ENCODE results near the gene YIF1B.

Gene YIF1B

GRCh38 chr19:38276942-38277517, 38.7 kb downstream of the YIF1B start:
- no peak overlapping the region for H3K9ac ChIP-seq
- peak overlapping the region; percentile 41 for H3K4me3 ChIP-seq (ENCODE audit: low read depth, low read length)
- H2AFZ ChIP-seq = no peak overlapping the region
- peaks cover 46% of the 10 kb centered on the region for H3K4me1 ChIP-seq
- no peaks in the 10 kb centered on the region for H3K9me3 ChIP-seq (ENCODE audit: control insufficient read depth, low read length)
- peak overlapping the region; percentile 82 for H3K27ac ChIP-seq
- H3K36me3 ChIP-seq (ENCODE audit: control insufficient read depth, insufficient read depth, low read length) = no peaks in the 10 kb centered on the region
- peak overlapping the region; percentile 60 for H3K4me2 ChIP-seq (ENCODE audit: low read length)
- TF ChIP-seq, protein P1, sequence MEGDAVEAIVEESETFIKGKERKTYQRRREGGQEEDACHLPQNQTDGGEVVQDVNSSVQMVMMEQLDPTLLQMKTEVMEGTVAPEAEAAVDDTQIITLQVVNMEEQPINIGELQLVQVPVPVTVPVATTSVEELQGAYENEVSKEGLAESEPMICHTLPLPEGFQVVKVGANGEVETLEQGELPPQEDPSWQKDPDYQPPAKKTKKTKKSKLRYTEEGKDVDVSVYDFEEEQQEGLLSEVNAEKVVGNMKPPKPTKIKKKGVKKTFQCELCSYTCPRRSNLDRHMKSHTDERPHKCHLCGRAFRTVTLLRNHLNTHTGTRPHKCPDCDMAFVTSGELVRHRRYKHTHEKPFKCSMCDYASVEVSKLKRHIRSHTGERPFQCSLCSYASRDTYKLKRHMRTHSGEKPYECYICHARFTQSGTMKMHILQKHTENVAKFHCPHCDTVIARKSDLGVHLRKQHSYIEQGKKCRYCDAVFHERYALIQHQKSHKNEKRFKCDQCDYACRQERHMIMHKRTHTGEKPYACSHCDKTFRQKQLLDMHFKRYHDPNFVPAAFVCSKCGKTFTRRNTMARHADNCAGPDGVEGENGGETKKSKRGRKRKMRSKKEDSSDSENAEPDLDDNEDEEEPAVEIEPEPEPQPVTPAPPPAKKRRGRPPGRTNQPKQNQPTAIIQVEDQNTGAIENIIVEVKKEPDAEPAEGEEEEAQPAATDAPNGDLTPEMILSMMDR (IDR thresholded peaks at IDR 0.05) = no peak
- H3K79me2 ChIP-seq = peaks cover 26% of the 10 kb centered on the region
- H3K27me3 ChIP-seq (ENCODE audit: control insufficient read depth, insufficient read depth, low read length) = no peaks in the 10 kb centered on the region

DNA sequence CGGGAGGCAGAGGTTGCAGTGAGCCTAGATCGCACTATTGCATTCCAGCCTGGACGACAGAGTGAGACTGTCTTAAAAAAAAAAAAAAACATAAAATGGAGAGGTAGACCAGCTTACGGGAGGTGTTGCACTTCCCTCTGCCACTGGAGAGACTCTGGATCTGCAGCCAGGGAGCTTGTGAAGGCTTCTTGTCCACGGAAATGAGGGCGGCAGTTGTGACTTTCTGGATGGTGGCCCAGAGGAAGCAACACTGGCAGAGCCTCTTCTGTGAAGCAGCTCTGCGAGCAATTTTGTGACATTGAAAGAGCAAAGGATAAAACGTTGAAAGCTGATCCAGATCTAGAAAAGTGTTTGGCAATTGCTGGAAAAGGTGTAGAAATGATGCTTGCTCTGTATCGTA, 41.0 kb downstream of the YIF1B start:
- H3K9ac ChIP-seq = no peak overlapping the region
- H2AFZ ChIP-seq = no peak overlapping the region
- H3K27ac ChIP-seq = peak overlapping the region; percentile 2
- H3K9me3 ChIP-seq (ENCODE audit: control insufficient read depth, low read length) = no peaks in the 10 kb centered on the region
- peak overlapping the region; percentile 36 for H3K4me2 ChIP-seq (ENCODE audit: low read length)
- no peaks in the 10 kb centered on the region for H3K36me3 ChIP-seq (ENCODE audit: control insufficient read depth, insufficient read depth, low read length)
- H3K79me2 ChIP-seq = peaks cover 37% of the 10 kb centered on the region
- H3K27me3 ChIP-seq (ENCODE audit: control insufficient read depth, insufficient read depth, low read length) = no peaks in the 10 kb centered on the region
- TF ChIP-seq, protein P1 (IDR thresholded peaks at IDR 0.05) = no peak
- peaks cover 46% of the 10 kb centered on the region for H3K4me1 ChIP-seq
- H3K4me3 ChIP-seq (ENCODE audit: low read depth, low read length) = no peak overlapping the region

DNA sequence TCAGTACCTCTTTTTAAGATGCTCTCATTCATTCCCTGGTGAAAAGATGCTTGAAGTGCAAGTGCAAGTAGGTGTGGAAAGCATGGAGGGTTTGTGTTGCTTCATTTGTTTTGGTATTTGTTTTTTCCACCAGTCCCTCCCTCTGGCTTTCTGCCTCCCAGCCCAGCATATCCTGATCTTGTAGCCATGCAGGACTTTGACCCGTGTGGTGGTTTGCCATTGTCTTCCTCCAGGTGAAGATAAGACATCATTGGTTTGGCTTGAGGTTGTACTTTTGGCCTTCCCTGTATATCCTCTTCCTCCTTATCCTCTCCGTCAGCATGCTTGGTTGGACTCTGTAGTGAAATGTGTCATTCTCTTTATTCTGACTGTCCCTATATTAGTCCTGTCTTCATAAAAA, 42.2 kb downstream of the YIF1B start:
- Histone ChIP-seq H3K4me2 (ENCODE audit: low read length) (peak overlapping the region; percentile 31), H3K79me2 (peaks cover 50% of the 10 kb centered on the region), H3K9me3 (ENCODE audit: control insufficient read depth, low read length) (no peaks in the 10 kb centered on the region), H3K4me3 (ENCODE audit: low read depth, low read length) (no peak overlapping the region), H3K27me3 (ENCODE audit: control insufficient read depth, insufficient read depth, low read length) (no peaks in the 10 kb centered on the region), H3K4me1 (peaks cover 41% of the 10 kb centered on the region), H2AFZ (no peak overlapping the region), H3K9ac (no peak overlapping the region), H3K36me3 (ENCODE audit: control insufficient read depth, insufficient read depth, low read length) (no peaks in the 10 kb centered on the region), H3K27ac (no peak overlapping the region)
- TF ChIP-seq, protein P1 (IDR thresholded peaks at IDR 0.05) = no peak

DNA sequence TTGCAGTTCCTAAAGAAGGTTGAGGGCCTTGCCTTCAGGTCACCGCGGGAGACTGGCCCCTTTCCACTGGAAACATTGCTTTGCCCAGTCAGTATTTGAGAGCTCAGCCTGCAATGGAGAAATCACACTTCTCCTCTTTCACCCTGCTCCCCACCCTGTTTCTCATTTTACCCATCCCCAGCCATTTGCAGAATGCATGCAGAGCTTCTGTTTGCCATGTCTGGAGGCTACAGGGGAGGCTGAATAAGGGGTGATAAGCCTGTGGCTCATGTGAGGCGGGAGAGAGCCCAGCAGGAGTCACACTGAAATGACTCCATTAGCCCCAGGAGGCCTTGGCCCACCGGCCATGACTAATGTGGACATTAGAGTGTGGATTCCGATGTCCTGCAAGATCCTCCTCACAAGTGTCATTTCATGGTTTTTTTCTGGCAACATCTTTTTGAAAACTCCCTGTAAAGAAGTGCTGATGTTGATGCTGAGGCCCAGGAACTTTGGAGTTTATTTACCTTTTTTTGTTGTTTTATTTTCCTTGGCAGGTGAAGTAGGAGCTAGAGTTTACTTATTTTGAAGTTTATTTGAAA, 45.1 kb downstream of the YIF1B start:
- Histone ChIP-seq H3K27ac (no peak overlapping the region), H3K9me3 (ENCODE audit: control insufficient read depth, low read length) (no peaks in the 10 kb centered on the region), H3K4me2 (ENCODE audit: low read length) (no peak overlapping the region), H3K4me3 (ENCODE audit: low read depth, low read length) (no peak overlapping the region), H3K9ac (no peak overlapping the region), H3K79me2 (peaks cover 68% of the 10 kb centered on the region), H3K4me1 (peaks cover 25% of the 10 kb centered on the region), H3K36me3 (ENCODE audit: control insufficient read depth, insufficient read depth, low read length) (no peaks in the 10 kb centered on the region), H3K27me3 (ENCODE audit: control insufficient read depth, insufficient read depth, low read length) (no peaks in the 10 kb centered on the region), H2AFZ (no peak overlapping the region)
- TF ChIP-seq, protein P1 (IDR thresholded peaks at IDR 0.05) = no peak

- Histone ChIP-seq H3K27me3 (ENCODE audit: control insufficient read depth, insufficient read depth, low read length) (no peaks in the 10 kb centered on the region), H3K9ac (no peak overlapping the region), H3K36me3 (ENCODE audit: control insufficient read depth, insufficient read depth, low read length) (no peaks in the 10 kb centered on the region), H2AFZ (no peak overlapping the region), H3K4me3 (ENCODE audit: low read depth, low read length) (peak overlapping the region; percentile 11), H3K4me2 (ENCODE audit: low read length) (peak overlapping the region; percentile 98), H3K27ac (no peak overlapping the region), H3K79me2 (peaks cover 68% of the 10 kb centered on the region), H3K4me1 (peaks cover 9% of the 10 kb centered on the region), H3K9me3 (ENCODE audit: control insufficient read depth, low read length) (no peaks in the 10 kb centered on the region)
- TF ChIP-seq, protein P1 (IDR thresholded peaks at IDR 0.05) = no peak
These were observed 47.2 kb downstream of the YIF1B start for GRCh38 chr19:38268539-38268938.

All from parathyroid adenoma (tissue), 2 donors.